GM19328 (cell line): Measurements from ENCODE around the gene MAGED1.
"Not testable (repeated sequence)": the region's sequence is repeated elsewhere in the genome, so short reads cannot be mapped to it uniquely, and the experiment has no call there.

Experiments used
- ATAC-seq: cut with Tn5 transposase; IDR thresholded peaks from one replicate; pipeline ENCODE4 v1.9.1; 2021; ENCODE audit warnings: mild to moderate bottlenecking, moderate library complexity; ENCODE audit not compliant: unreplicated experiment

Gene MAGED1

DNA sequence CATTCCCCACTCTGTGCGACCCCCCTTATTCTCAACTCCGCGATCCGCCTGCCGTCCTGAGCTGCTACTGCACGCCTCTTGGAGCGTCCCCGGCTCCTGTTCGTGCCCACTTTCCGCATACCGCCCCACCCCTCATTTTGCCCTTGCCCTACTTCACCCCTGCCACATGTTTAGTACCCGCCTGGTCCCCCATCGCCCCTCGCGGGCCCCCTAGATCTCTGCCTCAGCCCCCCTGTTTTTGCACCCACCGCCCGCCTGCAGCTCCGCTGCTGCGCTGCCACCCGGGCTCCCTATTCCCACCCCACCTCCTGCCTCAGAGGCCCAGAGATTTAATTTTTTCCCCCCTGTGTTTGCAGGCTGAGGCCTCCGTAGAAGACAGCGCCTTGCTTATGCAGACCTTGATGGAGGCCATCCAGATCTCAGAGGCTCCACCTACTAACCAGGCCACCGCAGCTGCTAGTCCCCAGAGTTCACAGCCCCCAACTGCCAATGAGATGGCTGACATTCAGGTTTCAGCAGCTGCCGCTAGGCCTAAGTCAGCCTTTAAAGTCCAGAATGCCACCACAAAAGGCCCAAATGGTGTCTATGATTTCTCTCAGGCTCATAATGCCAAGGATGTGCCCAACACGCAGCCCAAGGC is 1.4 kb downstream of the MAGED1 start:
- no peak for ATAC-seq

DNA sequence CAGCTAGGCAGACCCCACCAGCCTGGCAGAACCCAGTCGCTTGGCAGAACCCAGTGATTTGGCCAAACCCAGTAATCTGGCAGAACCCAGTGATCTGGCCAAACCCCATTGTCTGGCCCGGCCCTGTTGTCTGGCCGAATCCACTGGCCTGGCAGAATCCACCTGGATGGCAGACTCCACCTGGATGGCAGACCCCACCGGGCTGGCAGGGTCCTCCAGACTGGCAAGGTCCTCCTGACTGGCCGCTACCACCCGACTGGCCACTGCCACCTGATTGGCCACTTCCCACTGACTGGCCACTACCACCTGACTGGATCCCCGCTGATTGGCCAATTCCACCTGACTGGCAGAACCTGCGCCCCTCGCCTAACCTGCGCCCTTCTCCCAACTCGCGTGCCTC is 3.2 kb downstream of the MAGED1 start:
- ATAC-seq, result no peak

DNA sequence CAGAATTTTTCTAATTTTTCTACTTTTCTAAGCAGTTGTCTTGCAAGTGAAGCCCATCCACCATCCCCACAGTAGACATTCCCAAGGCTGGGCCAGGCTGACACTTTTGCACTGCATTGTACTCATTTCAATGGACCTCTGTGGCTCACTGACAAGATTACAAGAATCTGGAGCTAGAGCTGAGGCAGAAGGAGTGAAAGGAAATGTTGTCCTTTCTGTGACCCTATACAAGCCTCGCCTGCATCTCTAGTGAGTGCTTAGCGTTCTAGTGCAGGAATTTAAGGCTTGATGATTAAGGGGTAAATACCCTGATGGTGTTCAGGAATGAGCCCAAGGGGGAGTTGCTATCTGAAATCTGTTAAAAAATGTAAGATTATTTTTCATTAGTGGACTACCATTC is 6.3 kb downstream of the MAGED1 start:
- ATAC-seq, result no peak

- no peak for ATAC-seq
Observed at GRCh38 chrX:51902510-51903050, 9.2 kb downstream of the MAGED1 start.

DNA sequence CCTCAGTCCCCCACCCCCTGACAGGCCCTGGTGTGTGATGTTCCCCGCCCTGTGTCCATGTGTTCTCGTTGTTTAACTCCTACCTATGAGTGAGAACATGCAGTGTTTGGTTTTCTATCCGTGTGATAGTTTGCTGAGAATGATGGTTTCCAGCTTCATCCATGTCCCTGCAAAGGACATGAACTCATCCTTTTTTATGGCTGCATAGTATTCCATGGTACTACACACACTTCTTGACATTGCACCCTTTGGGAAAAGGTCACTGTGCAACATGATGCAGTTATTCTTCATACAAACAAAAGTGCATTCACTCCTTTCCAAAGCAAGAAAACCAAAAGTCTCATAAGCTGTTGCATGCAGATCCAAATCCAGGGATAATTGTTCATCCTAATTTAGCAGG is 11.7 kb downstream of the MAGED1 start:
- ATAC-seq, result not testable (repeated sequence)

DNA sequence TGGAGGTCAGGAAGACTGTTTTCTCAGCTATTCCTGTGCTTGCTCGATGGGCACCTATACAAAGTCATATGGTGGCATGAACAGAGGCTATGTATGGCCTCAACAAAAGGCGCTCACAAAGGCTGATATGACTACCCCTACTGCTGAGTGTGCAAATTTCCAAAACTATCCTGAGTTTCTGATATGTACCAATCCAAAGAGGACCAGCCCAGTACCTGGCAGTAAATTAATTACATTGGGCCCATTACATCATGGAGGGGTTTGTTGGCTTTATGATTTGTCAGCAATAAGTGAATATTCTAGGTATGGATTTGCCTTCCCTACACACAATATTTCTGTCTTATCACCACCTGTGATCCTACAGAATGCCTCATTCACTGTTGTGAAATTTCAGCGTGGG is 12.3 kb downstream of the MAGED1 start:
- no peak for ATAC-seq

DNA sequence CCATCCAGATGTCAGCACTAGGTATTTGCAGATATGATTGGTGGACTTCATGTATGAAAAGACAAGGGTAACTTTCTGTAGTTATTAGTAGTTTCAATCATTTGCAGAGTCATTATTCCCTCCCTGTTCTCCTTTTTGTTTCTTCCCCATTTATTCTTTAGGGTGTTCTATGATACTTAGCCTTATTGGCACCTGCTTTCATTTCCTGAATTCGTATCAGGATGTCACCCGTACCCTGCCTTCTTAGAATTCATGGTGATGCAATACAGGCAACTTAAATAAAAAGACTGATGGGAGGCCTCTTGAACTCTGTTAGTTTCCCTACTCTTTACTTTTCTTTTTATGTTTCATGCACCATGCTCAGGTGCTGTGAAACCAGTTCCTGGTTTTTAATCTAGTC is 24.2 kb downstream of the MAGED1 start:
- ATAC-seq, result no peak

DNA sequence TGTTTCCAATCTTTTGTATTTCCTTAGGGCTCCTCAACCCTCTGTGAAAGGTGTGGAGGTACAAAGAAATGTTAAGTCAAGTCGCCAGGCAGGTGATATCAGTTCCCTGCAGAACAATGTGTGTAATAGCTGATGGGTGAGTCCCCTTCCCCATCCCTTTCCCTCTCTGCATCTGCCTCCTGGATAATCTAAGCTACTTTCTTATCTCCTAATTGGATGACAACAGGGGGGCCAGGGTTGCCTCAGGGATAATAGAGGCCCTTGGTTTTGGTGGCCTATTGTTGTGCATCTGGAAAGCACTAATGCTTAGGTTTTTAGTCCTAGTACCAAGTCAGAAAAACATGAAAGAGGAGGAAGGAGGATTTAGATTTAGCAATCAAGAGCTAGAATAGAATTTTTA is 29.1 kb downstream of the MAGED1 start:
- ATAC-seq, result no peak

- no peak for ATAC-seq
Observed at GRCh38 chrX:51931566-51932150, 38.2 kb downstream of the MAGED1 start.
